H9 (cell line): Measurements from ENCODE around the gene FOXD1. TPM values are rescaled to one million over a fixed set of nuclear protein-coding genes. Genes with fewer than 3 reads are reported as not detected.

Experiments
- DNase-seq: peaks from one replicate; pipeline ENCODE4 v3.0.0-alpha.2; 2017
- H2AFZ ChIP-seq: one replicate; pipeline ENCODE4 v1.6.1; 2013; ENCODE audit warnings: mild to moderate bottlenecking, low read length, control low read depth, moderate library complexity
- H2AK5ac ChIP-seq: 2 replicates; pipeline ENCODE4 v1.6.1; 2013; ENCODE audit warnings: low read length, control low read depth, mixed read lengths; ENCODE audit not compliant: insufficient read length
- H2BK120ac ChIP-seq: one replicate; pipeline ENCODE4 v1.6.1; 2013; ENCODE audit warnings: low read depth, mild to moderate bottlenecking, low read length, control low read depth, inconsistent platforms; ENCODE audit not compliant: poor library complexity, severe bottlenecking
- H2BK12ac ChIP-seq: 2 replicates; pipeline ENCODE4 v1.6.1; 2013; ENCODE audit warnings: low read length, control low read depth, mixed read lengths, low read depth; ENCODE audit not compliant: insufficient read length
- H2BK15ac ChIP-seq: 2 replicates; pipeline ENCODE4 v1.6.1; 2013; ENCODE audit warnings: low read depth, low read length, control low read depth
- H2BK20ac ChIP-seq: one replicate; pipeline ENCODE4 v1.6.1; 2013; ENCODE audit warnings: low read depth, mild to moderate bottlenecking, low read length, control low read depth, inconsistent platforms; ENCODE audit not compliant: poor library complexity, severe bottlenecking
- H2BK5ac ChIP-seq: 2 replicates; pipeline ENCODE4 v1.6.1; 2013; ENCODE audit warnings: low read length, control low read depth, mixed read lengths; ENCODE audit not compliant: insufficient read length
- H3K14ac ChIP-seq: 2 replicates; pipeline ENCODE4 v1.6.1; 2013; ENCODE audit warnings: low read length, control low read depth; ENCODE audit not compliant: insufficient read depth
- H3K18ac ChIP-seq: 2 replicates; pipeline ENCODE4 v1.6.1; 2013; ENCODE audit warnings: low read depth, mild to moderate bottlenecking, mixed read lengths, low read length, control low read depth; ENCODE audit not compliant: insufficient read length
- H3K23ac ChIP-seq: 2 replicates; pipeline ENCODE4 v1.6.1; 2013; ENCODE audit warnings: low read length, control low read depth, mixed read lengths, low read depth; ENCODE audit not compliant: insufficient read length
- H3K23me2 ChIP-seq: 2 replicates; pipeline ENCODE4 v1.6.1; 2013; ENCODE audit warnings: low read depth, mild to moderate bottlenecking, mixed read lengths, low read length, control low read depth; ENCODE audit not compliant: insufficient read length, poor library complexity, severe bottlenecking
- H3K27ac ChIP-seq: 2 replicates; pipeline ENCODE4 v1.5.1; 2013; ENCODE audit warnings: low read length, control low read depth, mixed read lengths, low read depth; ENCODE audit not compliant: insufficient read length
- H3K27me3 ChIP-seq: 2 replicates; pipeline ENCODE4 v1.6.1; 2013; ENCODE audit warnings: low read length, control low read depth, inconsistent platforms; ENCODE audit not compliant: insufficient read depth
- H3K4ac ChIP-seq: 2 replicates; pipeline ENCODE4 v1.6.1; 2013; ENCODE audit warnings: low read depth, mild to moderate bottlenecking, control low read depth, inconsistent platforms, low read length, moderate library complexity
- H3K4me1 ChIP-seq: 2 replicates; pipeline ENCODE4 v1.6.1; 2013; ENCODE audit warnings: low read length, control low read depth, inconsistent platforms; ENCODE audit not compliant: insufficient read depth
- H3K4me2 ChIP-seq: 2 replicates; pipeline ENCODE4 v1.6.1; 2013; ENCODE audit warnings: low read length, control low read depth, mixed read lengths; ENCODE audit not compliant: insufficient read length, insufficient read depth
- H3K56ac ChIP-seq: 2 replicates; pipeline ENCODE4 v1.6.1; 2013; ENCODE audit warnings: low read depth, mild to moderate bottlenecking, mixed read lengths, low read length, control low read depth; ENCODE audit not compliant: insufficient read length
- H3K79me1 ChIP-seq: 2 replicates; pipeline ENCODE4 v1.6.1; 2013; ENCODE audit warnings: low read depth, mild to moderate bottlenecking, moderate library complexity, low read length, control low read depth, inconsistent platforms; ENCODE audit not compliant: insufficient read depth, poor library complexity, severe bottlenecking
- H3K79me2 ChIP-seq: 2 replicates; pipeline ENCODE4 v1.6.1; 2013; ENCODE audit warnings: low read length, control low read depth, inconsistent platforms; ENCODE audit not compliant: insufficient read depth
- H3K9ac ChIP-seq: 2 replicates; pipeline ENCODE4 v1.6.1; 2013; ENCODE audit warnings: low read length, control low read depth, mixed read lengths; ENCODE audit not compliant: insufficient read length; ENCODE audit errors: extremely low read depth
- H3K9me3 ChIP-seq: one replicate; pipeline ENCODE4 v1.6.1; 2013; ENCODE audit warnings: low read depth, low read length, inconsistent platforms; ENCODE audit not compliant: control insufficient read depth
- H3T11ph ChIP-seq: one replicate; pipeline ENCODE4 v1.6.1; 2013; ENCODE audit warnings: mild to moderate bottlenecking, low read length, control low read depth, inconsistent platforms
- H4K20me1 ChIP-seq: one replicate; pipeline ENCODE4 v1.6.1; 2013; ENCODE audit not compliant: control insufficient read depth, insufficient read length, insufficient read depth
- H4K5ac ChIP-seq: 2 replicates; pipeline ENCODE4 v1.6.1; 2013; ENCODE audit warnings: low read depth, mild to moderate bottlenecking, mixed read lengths, low read length, control low read depth; ENCODE audit not compliant: insufficient read length
- H4K8ac ChIP-seq: replicated peaks from 2 replicates; pipeline ENCODE4 v1.6.1; 2013; ENCODE audit warnings: low read length, control low read depth, mixed read lengths, low read depth; ENCODE audit not compliant: insufficient read length
- H4K91ac ChIP-seq: 2 replicates; pipeline ENCODE4 v1.6.1; 2013; ENCODE audit warnings: low read depth, mild to moderate bottlenecking, moderate library complexity, mixed read lengths, low read length, control low read depth; ENCODE audit not compliant: insufficient read length
- H3K27ac Mint-ChIP-seq, 3 experiments: 2 replicates in 2 of 3; 3 replicates in 1 of 3; pipeline ENCODE4 v1.8.0; 2020 to 2021; ENCODE audit warnings: mixed read lengths in 3 of 3, mild to moderate bottlenecking in 1 of 3, moderate library complexity in 1 of 3
- H3K27me3 Mint-ChIP-seq: 2 replicates; pipeline ENCODE4 v1.8.0; 2021; ENCODE audit warnings: low read depth, mild to moderate bottlenecking, moderate library complexity, mixed read lengths
- H3K36me3 Mint-ChIP-seq, 3 experiments: 2 replicates in 2 of 3; 3 replicates in 1 of 3; pipeline ENCODE4 v1.8.0; 2020 to 2021; ENCODE audit warnings: low read depth in 3 of 3, mixed read lengths in 3 of 3; ENCODE audit not compliant: insufficient read depth in 1 of 3
- H3K4me1 Mint-ChIP-seq, 2 experiments: 2 replicates each; pipeline ENCODE4 v1.8.0; 2020; ENCODE audit warnings: mixed read lengths in 2 of 2
- H3K4me3 Mint-ChIP-seq, 2 experiments: 2 replicates in 1 of 2; 3 replicates in 1 of 2; pipeline ENCODE4 v1.8.0; 2020 to 2021; ENCODE audit warnings: mild to moderate bottlenecking in 2 of 2, mixed read lengths in 2 of 2, moderate library complexity in 1 of 2
- H3K9me3 Mint-ChIP-seq, 2 experiments: 2 replicates in 1 of 2; 3 replicates in 1 of 2; pipeline ENCODE4 v1.8.0; 2020; ENCODE audit warnings: mild to moderate bottlenecking in 2 of 2, mixed read lengths in 2 of 2, moderate library complexity in 1 of 2
- WGBS: extraction: QIAGEN DNeasy Blood & Tissue Kit; methylation state at CpG from one replicate; pipeline ENCODE4 v1.1.7; 2013; ENCODE audit warnings: missing lambda C conversion rate, low lambda C conversion rate, mixed read lengths; ENCODE audit not compliant: insufficient read length; ENCODE audit errors: extremely low coverage; 5-methylcytosine and 5-hydroxymethylcytosine counted together
- total RNA-seq: library from RNA; stranded (reverse); gene quantifications from 2 replicates; pipeline ENCODE4 v1.2.1, GENCODE V29; 2021
- TF ChIP-seq, protein P1 (sequence below): fragments of 200-600 bp; sonication (generic); conservative IDR thresholded peaks from 3 replicates; pipeline ENCODE4 v1.8.0; 2021; ENCODE audit warnings: antibody characterized with exemption, mild to moderate bottlenecking

Gene FOXD1
- total RNA-seq, 1 experiment from 2014 or later = 0.20 TPM

DNA sequence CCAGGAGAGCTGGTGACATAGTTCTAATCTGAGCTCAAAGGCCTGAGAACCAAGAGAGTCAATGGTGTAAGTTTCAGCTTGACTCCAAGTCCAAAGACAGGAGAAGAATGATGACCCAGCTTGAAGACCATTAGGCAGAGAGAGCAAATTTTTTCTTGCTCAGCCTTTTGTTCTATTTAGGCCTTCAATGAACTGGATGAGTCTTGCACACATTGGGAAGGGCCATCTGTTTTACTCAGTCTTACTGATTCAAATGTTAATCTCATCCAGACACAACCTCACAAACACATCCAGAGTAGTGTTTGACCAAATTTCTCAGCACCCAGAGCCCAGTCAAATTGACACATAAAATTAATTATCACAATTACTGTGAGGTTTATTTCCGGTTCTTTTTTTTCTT, 42.6 kb upstream of the FOXD1 start:
- DNase-seq = no peak
- Histone ChIP-seq H3K4ac (no peak overlapping the region), H3K27ac (no peak overlapping the region), H3K79me1 (no peaks in the 10 kb centered on the region), H3K14ac (no peak overlapping the region), H3K56ac (no peak overlapping the region), H2BK120ac (no peak overlapping the region), H3K9me3 (no peaks in the 10 kb centered on the region), H3K18ac (no peak overlapping the region), H3K4me1 (peaks cover 13% of the 10 kb centered on the region; the same call in 1 of the 2 replicates), H3K9ac (no peak overlapping the region), H2BK20ac (no peak overlapping the region), H3K4me2 (no peak overlapping the region), H3K27me3 (no peaks in the 10 kb centered on the region), H4K8ac (no peak overlapping the region), H3K79me2 (no peaks in the 10 kb centered on the region), H4K5ac (no peak overlapping the region), H2BK12ac (no peak overlapping the region), H2BK5ac (no peak overlapping the region), H4K20me1 (no peaks in the 10 kb centered on the region), H2BK15ac (no peak overlapping the region), H3K23ac (no peak overlapping the region), H2AK5ac (no peak overlapping the region), H4K91ac (no peak overlapping the region), H2AFZ (no peak overlapping the region), H3T11ph (no peak overlapping the region), H3K23me2 (no peaks in the 10 kb centered on the region)
- Mint-ChIP-seq H3K27me3 (no peaks in the 10 kb centered on the region), H3K27ac (no peak overlapping the region), H3K36me3 (no peaks in the 10 kb centered on the region), H3K4me3 (no peak overlapping the region), H3K4me1 (peaks cover 50 to 71% of the 10 kb centered on the region in 2 experiments), H3K9me3 (no peaks in the 10 kb centered on the region)
- no CpG with 5 or more reads among the region's 1 CpG for WGBS
- TF ChIP-seq, protein P1, sequence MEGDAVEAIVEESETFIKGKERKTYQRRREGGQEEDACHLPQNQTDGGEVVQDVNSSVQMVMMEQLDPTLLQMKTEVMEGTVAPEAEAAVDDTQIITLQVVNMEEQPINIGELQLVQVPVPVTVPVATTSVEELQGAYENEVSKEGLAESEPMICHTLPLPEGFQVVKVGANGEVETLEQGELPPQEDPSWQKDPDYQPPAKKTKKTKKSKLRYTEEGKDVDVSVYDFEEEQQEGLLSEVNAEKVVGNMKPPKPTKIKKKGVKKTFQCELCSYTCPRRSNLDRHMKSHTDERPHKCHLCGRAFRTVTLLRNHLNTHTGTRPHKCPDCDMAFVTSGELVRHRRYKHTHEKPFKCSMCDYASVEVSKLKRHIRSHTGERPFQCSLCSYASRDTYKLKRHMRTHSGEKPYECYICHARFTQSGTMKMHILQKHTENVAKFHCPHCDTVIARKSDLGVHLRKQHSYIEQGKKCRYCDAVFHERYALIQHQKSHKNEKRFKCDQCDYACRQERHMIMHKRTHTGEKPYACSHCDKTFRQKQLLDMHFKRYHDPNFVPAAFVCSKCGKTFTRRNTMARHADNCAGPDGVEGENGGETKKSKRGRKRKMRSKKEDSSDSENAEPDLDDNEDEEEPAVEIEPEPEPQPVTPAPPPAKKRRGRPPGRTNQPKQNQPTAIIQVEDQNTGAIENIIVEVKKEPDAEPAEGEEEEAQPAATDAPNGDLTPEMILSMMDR = no peak
